IMR-90 (cell line): ENCODE data around the gene LIMS4.
"Not testable (repeated sequence)": the region's sequence is repeated elsewhere in the genome, so short reads cannot be mapped to it uniquely, and the experiment has no call there.

ENCODE experiments used
- BHLHE40 ChIP-seq: fragments of 150-350 bp; IDR thresholded peaks from 2 replicates; pipeline ENCODE4 v1.6.1; 2016; ENCODE audit warnings: mild to moderate bottlenecking, low read depth, low read length
- CEBPB ChIP-seq: IDR thresholded peaks from 2 replicates; pipeline ENCODE4 v1.6.1; 2012; ENCODE audit warnings: low read depth, low read length, improper control_type of control experiment
- CHD1 ChIP-seq: IDR thresholded peaks from 2 replicates; pipeline ENCODE4 v1.6.1; 2012; ENCODE audit warnings: low read depth, low read length, improper control_type of control experiment
- CTCF ChIP-seq: conservative IDR thresholded peaks from 2 replicates; pipeline ENCODE4 v1.5.1; 2012; ENCODE audit warnings: mild to moderate bottlenecking, low read depth, low read length, improper control_type of control experiment
- ELK1 ChIP-seq: fragments of 150-350 bp; IDR thresholded peaks from 2 replicates; pipeline ENCODE4 v1.6.1; 2016; ENCODE audit warnings: low read depth, mild to moderate bottlenecking, low read length, moderate library complexity, borderline replicate concordance
- MAFK ChIP-seq: IDR thresholded peaks from 2 replicates; pipeline ENCODE4 v1.6.1; 2012; ENCODE audit warnings: low read depth, low read length, improper control_type of control experiment
- MAZ ChIP-seq: IDR thresholded peaks from 2 replicates; pipeline ENCODE4 v1.6.1; 2012; ENCODE audit warnings: low read depth, mild to moderate bottlenecking, low read length, improper control_type of control experiment, moderate library complexity, borderline replicate concordance
- MXI1 ChIP-seq: IDR thresholded peaks from 2 replicates; pipeline ENCODE4 v1.6.1; 2012; ENCODE audit warnings: low read depth, mild to moderate bottlenecking, low read length, moderate library complexity, borderline replicate concordance
- POLR2A ChIP-seq: IDR thresholded peaks from 2 replicates; pipeline ENCODE4 v1.6.1; 2012; ENCODE audit warnings: mild to moderate bottlenecking, low read depth, low read length
- RAD21 ChIP-seq: IDR thresholded peaks from 2 replicates; pipeline ENCODE4 v1.6.1; 2012; ENCODE audit warnings: low read length, improper control_type of control experiment
- RCOR1 ChIP-seq: IDR thresholded peaks from 2 replicates; pipeline ENCODE4 v1.6.1; 2012; ENCODE audit warnings: mild to moderate bottlenecking, low read length, improper control_type of control experiment; ENCODE audit not compliant: insufficient replicate concordance
- RFX5 ChIP-seq: IDR thresholded peaks from 2 replicates; pipeline ENCODE4 v1.8.0; 2012; ENCODE audit warnings: low read depth, mild to moderate bottlenecking, low read length, moderate library complexity
- SMC3 ChIP-seq: fragments of 150-350 bp; IDR thresholded peaks from 2 replicates; pipeline ENCODE4 v1.6.1; 2016; ENCODE audit warnings: low read depth, mild to moderate bottlenecking, antibody characterized with exemption, low read length, moderate library complexity
- USF2 ChIP-seq: fragments of 150-350 bp; IDR thresholded peaks from 2 replicates; pipeline ENCODE4 v1.6.1; 2017; ENCODE audit warnings: mild to moderate bottlenecking, antibody characterized with exemption, low read length, low read depth

- not testable (repeated sequence) for TF ChIP-seq CEBPB, BHLHE40, CTCF, MXI1, MAZ, RFX5, MAFK, POLR2A, RAD21, RCOR1, CHD1, USF2, SMC3, ELK1
Observed at GRCh38 chr2:110475627-110476359, 3.2 kb upstream of the LIMS4 start.
